ENCODE results near the gene SEMA6A. TPM values are rescaled to one million over a fixed set of nuclear protein-coding genes. Genes with fewer than 3 reads are reported as not detected.

Gene SEMA6A
- total RNA-seq, 4 donors from 2014 or later = 37.1 to 121 (median 111) TPM

DNA sequence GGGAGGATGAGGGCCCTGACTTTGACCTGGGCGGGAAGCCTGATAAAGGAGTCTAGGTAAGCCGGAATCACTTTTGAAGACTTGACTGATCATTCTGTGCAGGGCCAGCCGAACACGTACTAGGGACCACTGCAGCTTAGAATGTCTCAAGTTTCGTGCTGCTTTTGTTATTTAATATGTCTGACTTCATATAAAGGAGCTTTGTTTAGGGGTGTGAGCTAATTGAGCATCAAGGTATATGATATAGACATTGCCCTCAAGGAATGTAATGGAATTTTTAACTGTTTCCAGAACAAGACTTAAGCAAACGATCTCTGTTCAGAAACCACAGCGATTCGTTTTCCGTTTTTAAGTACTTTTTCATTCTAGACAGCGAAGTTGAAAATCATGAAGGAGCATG, 173.0 kb downstream of the SEMA6A start:
- Histone ChIP-seq H3K4me3 (no peak overlapping the region), H3K36me3 (no peaks in the 10 kb centered on the region), H3K27me3 (no peaks in the 10 kb centered on the region), H3K9me3 (no peaks in the 10 kb centered on the region), H3K4me1 (no peaks in the 10 kb centered on the region), H3K27ac (no peak overlapping the region)
- DNase-seq = no peak
- no peak for TF ChIP-seq POLR2A (IDR thresholded peaks at IDR 0.05)
- TF ChIP-seq, protein P1, sequence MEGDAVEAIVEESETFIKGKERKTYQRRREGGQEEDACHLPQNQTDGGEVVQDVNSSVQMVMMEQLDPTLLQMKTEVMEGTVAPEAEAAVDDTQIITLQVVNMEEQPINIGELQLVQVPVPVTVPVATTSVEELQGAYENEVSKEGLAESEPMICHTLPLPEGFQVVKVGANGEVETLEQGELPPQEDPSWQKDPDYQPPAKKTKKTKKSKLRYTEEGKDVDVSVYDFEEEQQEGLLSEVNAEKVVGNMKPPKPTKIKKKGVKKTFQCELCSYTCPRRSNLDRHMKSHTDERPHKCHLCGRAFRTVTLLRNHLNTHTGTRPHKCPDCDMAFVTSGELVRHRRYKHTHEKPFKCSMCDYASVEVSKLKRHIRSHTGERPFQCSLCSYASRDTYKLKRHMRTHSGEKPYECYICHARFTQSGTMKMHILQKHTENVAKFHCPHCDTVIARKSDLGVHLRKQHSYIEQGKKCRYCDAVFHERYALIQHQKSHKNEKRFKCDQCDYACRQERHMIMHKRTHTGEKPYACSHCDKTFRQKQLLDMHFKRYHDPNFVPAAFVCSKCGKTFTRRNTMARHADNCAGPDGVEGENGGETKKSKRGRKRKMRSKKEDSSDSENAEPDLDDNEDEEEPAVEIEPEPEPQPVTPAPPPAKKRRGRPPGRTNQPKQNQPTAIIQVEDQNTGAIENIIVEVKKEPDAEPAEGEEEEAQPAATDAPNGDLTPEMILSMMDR (IDR thresholded peaks at IDR 0.05) = no peak

DNA sequence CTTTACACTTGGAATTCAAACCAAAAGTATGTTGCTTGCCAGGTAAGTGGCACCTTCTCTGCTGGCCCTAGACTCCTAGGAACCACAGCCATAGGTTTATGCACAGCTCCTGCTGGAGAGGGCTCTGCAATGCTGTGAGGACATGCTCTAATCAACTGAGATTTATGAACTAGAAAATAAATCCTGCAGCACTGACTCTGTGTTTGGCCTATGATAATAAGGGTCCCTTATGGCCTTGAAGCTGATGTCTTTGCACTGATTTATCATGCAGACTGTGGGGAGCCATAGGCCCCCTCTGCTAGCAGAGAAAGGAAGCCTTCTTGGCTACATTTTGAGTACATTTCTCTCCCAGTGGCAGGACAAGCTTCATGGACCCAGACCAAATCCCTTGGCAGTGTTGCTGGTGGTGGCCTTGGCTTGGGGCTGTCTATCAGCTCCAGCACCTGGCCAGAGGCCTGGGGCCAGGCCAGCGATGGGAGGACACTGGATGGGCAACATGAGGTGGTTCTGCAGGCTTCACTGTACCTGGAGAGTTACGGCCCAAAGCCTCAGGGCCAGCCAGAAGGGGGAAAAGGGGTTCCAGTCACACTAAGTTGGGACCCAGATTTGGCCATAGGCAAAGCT, 178.0 kb downstream of the SEMA6A start:
- Histone ChIP-seq H3K4me1 (peaks cover 0 to 3% (median 0%) of the 10 kb centered on the region in 4 donors), H3K36me3 (no peaks in the 10 kb centered on the region), H3K27ac (no peak overlapping the region), H3K9me3 (no peaks in the 10 kb centered on the region), H3K27me3 (no peaks in the 10 kb centered on the region), H3K4me3 (no peak overlapping the region)
- no peak for DNase-seq
- TF ChIP-seq POLR2A (IDR thresholded peaks at IDR 0.05) = no peak
- TF ChIP-seq, protein P1 (IDR thresholded peaks at IDR 0.05) = no peak

DNA sequence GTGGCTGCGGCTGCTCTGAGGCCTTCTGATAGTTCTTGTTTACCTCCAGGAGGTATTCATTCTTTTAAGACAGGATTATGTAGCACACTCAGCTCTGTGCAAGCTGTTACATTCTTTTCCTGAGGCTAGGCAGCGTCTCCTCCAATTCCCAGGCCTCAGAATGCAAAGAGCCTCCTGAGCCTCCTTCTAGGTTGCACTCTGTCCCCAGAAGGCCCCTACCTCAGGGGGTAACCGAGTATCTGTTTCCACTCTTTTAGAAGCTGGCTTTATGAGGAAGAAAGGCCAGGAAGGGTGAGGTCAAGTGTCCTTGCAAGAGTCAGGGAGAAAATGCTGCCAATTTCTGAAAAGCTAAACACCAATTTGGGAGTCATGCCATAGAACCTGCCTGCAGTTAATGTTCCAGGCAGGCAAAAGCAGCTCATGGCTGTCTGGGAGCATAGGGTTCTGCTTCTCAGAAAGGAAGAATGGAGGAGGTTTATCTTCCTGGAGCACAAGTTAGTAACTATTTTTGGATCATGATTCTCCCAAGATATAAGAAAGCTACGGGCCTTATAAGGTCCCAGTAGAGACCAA, 178.9 kb downstream of the SEMA6A start:
- Histone ChIP-seq H3K36me3 (no peaks in the 10 kb centered on the region), H3K4me3 (no peak overlapping the region), H3K4me1 (peaks cover 0 to 3% (median 0%) of the 10 kb centered on the region in 4 donors), H3K27me3 (no peaks in the 10 kb centered on the region), H3K9me3 (no peaks in the 10 kb centered on the region), H3K27ac (peak overlapping the region in 1 of 4 donors; percentile 25)
- TF ChIP-seq, protein P1 (IDR thresholded peaks at IDR 0.05) = no peak
- no peak for TF ChIP-seq POLR2A (IDR thresholded peaks at IDR 0.05)
- DNase-seq = no peak

DNA sequence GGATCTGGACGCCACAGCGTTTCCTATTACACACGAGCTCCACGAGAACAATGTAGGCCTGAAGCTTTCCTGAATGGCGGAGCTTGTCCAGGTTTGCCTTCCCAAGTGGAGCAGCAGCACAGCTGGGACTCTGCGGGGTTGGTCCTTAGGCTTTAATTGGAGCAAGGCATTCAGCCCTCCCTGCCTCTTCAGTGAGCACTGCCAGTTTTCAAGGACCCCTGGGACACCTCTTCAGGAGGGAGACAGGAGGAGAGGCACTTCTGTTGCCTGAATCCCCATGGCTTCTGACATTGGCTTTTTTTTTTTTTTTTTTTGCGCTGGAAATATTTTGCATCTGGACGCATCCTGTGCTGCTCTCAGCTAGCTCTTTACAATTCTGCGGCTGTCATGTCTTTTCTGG, 179.4 kb downstream of the SEMA6A start:
- H3K9me3 ChIP-seq = no peaks in the 10 kb centered on the region
- no peak overlapping the region for H3K27ac ChIP-seq
- H3K36me3 ChIP-seq = no peaks in the 10 kb centered on the region
- no peak for TF ChIP-seq POLR2A (IDR thresholded peaks at IDR 0.05)
- TF ChIP-seq, protein P1 (IDR thresholded peaks at IDR 0.05) = no peak
- no peaks in the 10 kb centered on the region for H3K27me3 ChIP-seq
- DNase-seq = no peak
- H3K4me1 ChIP-seq = peaks cover 0 to 3% (median 0%) of the 10 kb centered on the region in 4 donors
- H3K4me3 ChIP-seq = no peak overlapping the region

DNA sequence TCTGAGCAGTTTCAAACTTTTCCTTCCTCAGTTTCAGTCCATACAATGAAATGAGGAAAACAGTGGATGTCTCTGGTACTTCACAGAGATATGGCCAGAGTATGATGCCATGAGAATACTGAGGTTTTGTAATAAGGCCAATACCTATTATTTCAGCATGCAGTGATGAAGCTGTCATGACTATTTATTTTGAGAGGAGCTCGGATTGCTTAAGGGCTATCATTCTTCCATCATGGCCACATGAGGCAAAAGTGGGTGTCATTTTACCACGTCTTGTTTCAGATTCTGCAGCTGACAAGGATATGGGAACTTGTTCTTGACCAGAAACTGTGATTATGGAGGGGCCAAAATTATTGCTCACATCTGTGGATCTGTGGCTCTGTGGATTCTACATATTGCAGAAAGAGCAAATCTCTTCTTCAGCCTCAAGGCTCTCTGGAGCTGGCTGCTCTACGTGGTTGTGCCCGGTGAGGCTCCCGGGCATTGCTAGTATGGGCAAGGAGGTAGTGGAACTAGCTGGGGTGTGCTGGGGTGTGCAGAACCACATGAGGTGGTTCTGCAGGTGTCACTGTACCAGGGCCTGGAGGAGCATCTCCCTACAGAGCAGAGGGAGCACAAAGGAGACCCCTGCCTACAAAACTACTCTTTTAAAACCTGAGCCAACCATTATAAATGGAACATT, 180.3 kb downstream of the SEMA6A start:
- H3K4me1 ChIP-seq = peaks cover 0 to 3% (median 0%) of the 10 kb centered on the region in 4 donors

More for the DNA sequence above, 180.3 kb downstream of the SEMA6A start:
- Histone ChIP-seq H3K9me3 (no peaks in the 10 kb centered on the region), H3K36me3 (no peaks in the 10 kb centered on the region), H3K4me3 (no peak overlapping the region), H3K27me3 (no peaks in the 10 kb centered on the region), H3K27ac (no peak overlapping the region)
- no peak for DNase-seq
- TF ChIP-seq POLR2A (IDR thresholded peaks at IDR 0.05) = no peak
- TF ChIP-seq, protein P1 (IDR thresholded peaks at IDR 0.05) = no peak

Measured in Peyer's patch (tissue), 4 donors.